MM.1S (cell line): Measurements from ENCODE around the gene GMIP.

ENCODE experiments used
- DNase-seq: peaks from one replicate; pipeline ENCODE4 v3.0.0-alpha.2; 2015
- H2AFZ ChIP-seq: fragments of 300-600 bp; sonication (generic); 2 replicates; pipeline ENCODE4 v1.6.0; 2016; ENCODE audit warnings: antibody characterized with exemption, low read length
- H3F3A ChIP-seq: fragments of 300-600 bp; sonication (generic); 2 replicates; pipeline ENCODE4 v1.6.1; 2016; ENCODE audit warnings: mild to moderate bottlenecking, antibody characterized with exemption, low read length, moderate library complexity, mixed read lengths; ENCODE audit not compliant: insufficient read depth
- H3K27ac ChIP-seq: fragments of 300-600 bp; sonication (generic); 2 replicates; pipeline ENCODE4 v1.5.1; 2016; ENCODE audit warnings: mild to moderate bottlenecking, low read length
- H3K27me3 ChIP-seq: fragments of 300-600 bp; sonication (generic); replicated peaks from 2 replicates; pipeline ENCODE4 v1.6.0; 2016; ENCODE audit warnings: low read length; ENCODE audit not compliant: insufficient read depth
- H3K36me3 ChIP-seq: fragments of 300-600 bp; sonication (generic); replicated peaks from 2 replicates; pipeline ENCODE4 v1.6.1; 2016; ENCODE audit warnings: mild to moderate bottlenecking, low read length, mixed read lengths; ENCODE audit not compliant: insufficient read depth
- H3K4me1 ChIP-seq: fragments of 300-600 bp; sonication (generic); 2 replicates; pipeline ENCODE4 v1.6.1; 2016; ENCODE audit warnings: low read length, mixed read lengths
- H3K4me2 ChIP-seq: fragments of 300-600 bp; sonication (generic); 2 replicates; pipeline ENCODE4 v1.6.0; 2016; ENCODE audit warnings: low read depth, low read length
- H3K4me3 ChIP-seq: fragments of 300-600 bp; sonication (generic); 2 replicates; pipeline ENCODE4 v1.5.1; 2016; ENCODE audit warnings: low read length, mixed read lengths
- H3K79me2 ChIP-seq: fragments of 300-600 bp; sonication (generic); 2 replicates; pipeline ENCODE4 v1.6.1; 2016; ENCODE audit warnings: mixed run types, low read length, mixed read lengths
- H3K9ac ChIP-seq: fragments of 300-600 bp; sonication (generic); 2 replicates; pipeline ENCODE4 v1.6.1; 2016; ENCODE audit warnings: low read length, mixed read lengths
- H3K9me2 ChIP-seq: fragments of 300-600 bp; sonication (generic); replicated peaks from 2 replicates; pipeline ENCODE4 v1.6.1; 2016; ENCODE audit warnings: mild to moderate bottlenecking, low read length, mixed read lengths; ENCODE audit not compliant: insufficient read depth
- H3K9me3 ChIP-seq: fragments of 300-600 bp; sonication (generic); replicated peaks from 2 replicates; pipeline ENCODE4 v1.6.1; 2016; ENCODE audit warnings: mild to moderate bottlenecking, low read length, mixed read lengths; ENCODE audit not compliant: insufficient read depth
- H4K20me1 ChIP-seq: fragments of 300-600 bp; sonication (generic); 2 replicates; pipeline ENCODE4 v1.6.1; 2016; ENCODE audit warnings: mild to moderate bottlenecking, low read length, moderate library complexity, mixed read lengths; ENCODE audit not compliant: insufficient read depth
- EZH2 ChIP-seq: fragments of 300-600 bp; sonication (generic); optimal IDR thresholded peaks from 2 replicates; pipeline ENCODE3; 2017; ENCODE audit warnings: low read depth, mild to moderate bottlenecking, antibody characterized with exemption, low read length, mixed read lengths
- EZH2phosphoT487 ChIP-seq: fragments of 300-600 bp; sonication (generic); IDR thresholded peaks from 2 replicates; pipeline ENCODE4 v1.6.1; 2018; ENCODE audit warnings: antibody characterized with exemption, low read length
- TF ChIP-seq, protein P1 (sequence below): fragments of 300-600 bp; sonication (generic); IDR thresholded peaks from 2 replicates; pipeline ENCODE4 v1.5.1; 2016; ENCODE audit warnings: antibody characterized with exemption, low read length, mixed read lengths

Gene GMIP

DNA sequence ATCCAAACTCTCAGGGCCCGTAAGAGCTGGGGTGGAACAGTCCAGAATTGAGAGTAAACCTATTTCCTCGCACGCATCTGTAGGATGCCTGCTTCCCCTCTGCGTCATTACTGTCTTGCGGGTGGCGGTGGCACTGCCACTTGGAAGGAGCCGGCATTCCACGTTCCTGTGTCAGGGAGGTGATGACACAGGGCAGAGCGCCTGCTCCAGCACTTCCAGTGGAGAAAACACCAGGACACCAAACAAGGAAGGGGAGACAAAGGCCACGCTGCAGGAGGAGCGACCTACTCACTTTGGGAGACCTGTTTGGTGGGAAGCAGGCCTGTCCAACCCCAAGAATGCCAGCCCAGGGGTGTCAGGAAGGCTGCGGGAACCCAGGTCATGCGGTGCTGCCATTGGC, 62.1 kb downstream of the GMIP start:
- Histone ChIP-seq H3K9me2 (no peaks in the 10 kb centered on the region), H3K36me3 (no peaks in the 10 kb centered on the region), H3K4me1 (no peaks in the 10 kb centered on the region), H3K79me2 (no peaks in the 10 kb centered on the region), H3K4me2 (no peak overlapping the region), H3K9me3 (no peaks in the 10 kb centered on the region), H3K9ac (no peak overlapping the region), H3K4me3 (no peak overlapping the region), H2AFZ (no peak overlapping the region), H3K27ac (no peak overlapping the region), H4K20me1 (no peaks in the 10 kb centered on the region), H3K27me3 (peaks cover 6% of the 10 kb centered on the region), H3F3A (no peaks in the 10 kb centered on the region)
- no peak for TF ChIP-seq EZH2phosphoT487
- TF ChIP-seq, protein P1, sequence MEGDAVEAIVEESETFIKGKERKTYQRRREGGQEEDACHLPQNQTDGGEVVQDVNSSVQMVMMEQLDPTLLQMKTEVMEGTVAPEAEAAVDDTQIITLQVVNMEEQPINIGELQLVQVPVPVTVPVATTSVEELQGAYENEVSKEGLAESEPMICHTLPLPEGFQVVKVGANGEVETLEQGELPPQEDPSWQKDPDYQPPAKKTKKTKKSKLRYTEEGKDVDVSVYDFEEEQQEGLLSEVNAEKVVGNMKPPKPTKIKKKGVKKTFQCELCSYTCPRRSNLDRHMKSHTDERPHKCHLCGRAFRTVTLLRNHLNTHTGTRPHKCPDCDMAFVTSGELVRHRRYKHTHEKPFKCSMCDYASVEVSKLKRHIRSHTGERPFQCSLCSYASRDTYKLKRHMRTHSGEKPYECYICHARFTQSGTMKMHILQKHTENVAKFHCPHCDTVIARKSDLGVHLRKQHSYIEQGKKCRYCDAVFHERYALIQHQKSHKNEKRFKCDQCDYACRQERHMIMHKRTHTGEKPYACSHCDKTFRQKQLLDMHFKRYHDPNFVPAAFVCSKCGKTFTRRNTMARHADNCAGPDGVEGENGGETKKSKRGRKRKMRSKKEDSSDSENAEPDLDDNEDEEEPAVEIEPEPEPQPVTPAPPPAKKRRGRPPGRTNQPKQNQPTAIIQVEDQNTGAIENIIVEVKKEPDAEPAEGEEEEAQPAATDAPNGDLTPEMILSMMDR, result no peak
- no peak for TF ChIP-seq EZH2
- DNase-seq, result no peak

DNA sequence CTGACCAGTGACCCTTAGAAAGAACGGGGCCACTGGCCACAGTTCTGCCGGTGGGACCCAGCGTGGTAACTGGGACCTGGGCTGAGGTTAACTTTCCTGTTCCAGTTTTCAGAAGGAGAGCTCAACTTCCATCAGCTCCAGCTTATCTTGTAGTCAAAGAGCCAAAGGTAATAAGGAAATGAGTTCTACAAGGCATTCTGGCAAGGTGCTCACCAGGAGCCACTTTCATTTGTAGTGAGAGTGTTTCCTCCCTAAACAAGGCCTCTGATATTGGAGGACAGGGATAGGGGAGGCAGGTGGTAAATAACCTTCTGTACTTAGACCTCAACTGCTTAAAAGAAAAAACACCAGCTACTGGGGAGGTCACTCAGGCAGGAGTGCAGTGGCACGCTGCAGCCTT, 63.0 kb downstream of the GMIP start:
- H3F3A ChIP-seq, result no peaks in the 10 kb centered on the region
- no peak overlapping the region for H3K4me3 ChIP-seq
- no peaks in the 10 kb centered on the region for H3K9me3 ChIP-seq
- no peak overlapping the region for H3K27ac ChIP-seq
- H3K9ac ChIP-seq, result no peak overlapping the region
- no peak for TF ChIP-seq EZH2phosphoT487
- no peak for TF ChIP-seq EZH2
- TF ChIP-seq, protein P1, result no peak
- H3K4me2 ChIP-seq, result no peak overlapping the region
- no peak for DNase-seq
- no peaks in the 10 kb centered on the region for H4K20me1 ChIP-seq
- H3K36me3 ChIP-seq, result no peaks in the 10 kb centered on the region
- no peak overlapping the region for H2AFZ ChIP-seq
- H3K4me1 ChIP-seq, result no peaks in the 10 kb centered on the region
- peaks cover 6% of the 10 kb centered on the region for H3K27me3 ChIP-seq
- H3K9me2 ChIP-seq, result no peaks in the 10 kb centered on the region
- no peaks in the 10 kb centered on the region for H3K79me2 ChIP-seq

DNA sequence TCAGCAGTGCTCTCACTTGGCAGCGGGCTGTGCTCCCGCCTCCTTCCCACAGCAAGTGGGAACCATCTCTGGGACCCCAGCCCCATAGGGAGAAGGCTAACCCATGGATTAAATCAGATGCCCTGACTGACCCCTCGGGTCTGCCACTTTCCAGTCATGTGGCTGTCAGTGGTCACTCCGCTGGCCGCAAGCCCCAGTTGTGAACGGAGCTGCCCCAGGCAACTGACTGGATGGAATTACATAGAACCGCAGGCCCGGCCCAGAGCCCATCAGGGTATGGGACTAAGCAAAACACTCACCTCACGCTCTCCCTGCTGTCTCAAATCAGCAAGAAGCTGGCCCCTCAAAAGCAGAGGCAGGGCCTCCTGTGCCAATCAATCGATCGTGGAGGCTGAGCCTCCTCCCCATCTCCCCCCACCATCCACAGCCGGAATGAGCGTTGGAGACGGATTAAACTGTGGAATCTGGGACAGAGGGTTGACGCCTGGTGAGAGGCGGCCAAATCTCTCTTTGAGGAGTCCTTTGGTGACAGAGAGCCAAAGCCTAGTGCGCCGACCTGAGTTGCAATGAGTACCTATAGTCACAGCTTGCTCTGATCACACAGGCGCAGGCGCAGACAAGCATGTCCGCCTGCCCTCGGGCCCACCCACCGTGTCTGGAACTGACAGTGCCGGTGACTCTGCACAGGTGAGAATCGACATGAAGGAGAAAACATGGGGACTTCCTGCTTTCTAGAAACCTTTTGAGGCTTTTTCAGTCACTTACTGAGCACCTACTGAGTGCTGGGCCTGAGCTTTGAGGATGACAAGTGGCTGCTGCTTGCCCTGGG, 63.7 kb downstream of the GMIP start:
- Histone ChIP-seq H3K27me3 (peaks cover 6% of the 10 kb centered on the region), H4K20me1 (no peaks in the 10 kb centered on the region), H3K36me3 (no peaks in the 10 kb centered on the region), H3K79me2 (no peaks in the 10 kb centered on the region), H3K27ac (no peak overlapping the region), H3K9ac (no peak overlapping the region), H3K4me2 (no peak overlapping the region), H2AFZ (no peak overlapping the region), H3F3A (no peaks in the 10 kb centered on the region), H3K4me1 (no peaks in the 10 kb centered on the region), H3K9me2 (no peaks in the 10 kb centered on the region), H3K9me3 (no peaks in the 10 kb centered on the region), H3K4me3 (no peak overlapping the region)
- no peak for TF ChIP-seq EZH2
- no peak for TF ChIP-seq EZH2phosphoT487
- no peak for DNase-seq
